Measurements from ENCODE around the gene DHRSX.
"Not testable (repeated sequence)": the region's sequence is repeated elsewhere in the genome, so short reads cannot be mapped to it uniquely, and the experiment has no call there.

DNA sequence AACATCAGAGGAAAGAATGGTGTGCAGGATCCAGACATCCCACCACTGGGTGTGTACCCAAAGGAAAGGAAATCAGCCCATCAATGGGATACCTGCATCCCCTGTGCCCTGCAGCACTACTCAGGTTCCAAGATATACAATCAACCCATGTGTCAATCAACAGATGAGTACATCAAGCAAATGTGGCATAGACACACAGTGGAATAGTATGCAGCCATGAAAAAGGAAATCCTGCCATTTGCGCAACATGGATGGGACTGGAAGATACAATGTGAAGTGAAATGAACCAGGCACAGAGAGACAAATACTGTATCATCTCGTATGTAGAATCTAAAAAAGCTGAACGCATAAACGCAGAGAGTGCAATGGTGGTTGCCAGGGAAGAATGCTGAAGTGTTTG lies 30.9 kb downstream of the DHRSX start:
- TF ChIP-seq, protein P1, sequence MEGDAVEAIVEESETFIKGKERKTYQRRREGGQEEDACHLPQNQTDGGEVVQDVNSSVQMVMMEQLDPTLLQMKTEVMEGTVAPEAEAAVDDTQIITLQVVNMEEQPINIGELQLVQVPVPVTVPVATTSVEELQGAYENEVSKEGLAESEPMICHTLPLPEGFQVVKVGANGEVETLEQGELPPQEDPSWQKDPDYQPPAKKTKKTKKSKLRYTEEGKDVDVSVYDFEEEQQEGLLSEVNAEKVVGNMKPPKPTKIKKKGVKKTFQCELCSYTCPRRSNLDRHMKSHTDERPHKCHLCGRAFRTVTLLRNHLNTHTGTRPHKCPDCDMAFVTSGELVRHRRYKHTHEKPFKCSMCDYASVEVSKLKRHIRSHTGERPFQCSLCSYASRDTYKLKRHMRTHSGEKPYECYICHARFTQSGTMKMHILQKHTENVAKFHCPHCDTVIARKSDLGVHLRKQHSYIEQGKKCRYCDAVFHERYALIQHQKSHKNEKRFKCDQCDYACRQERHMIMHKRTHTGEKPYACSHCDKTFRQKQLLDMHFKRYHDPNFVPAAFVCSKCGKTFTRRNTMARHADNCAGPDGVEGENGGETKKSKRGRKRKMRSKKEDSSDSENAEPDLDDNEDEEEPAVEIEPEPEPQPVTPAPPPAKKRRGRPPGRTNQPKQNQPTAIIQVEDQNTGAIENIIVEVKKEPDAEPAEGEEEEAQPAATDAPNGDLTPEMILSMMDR (IDR thresholded peaks at IDR 0.05), result not testable (repeated sequence)
- TF ChIP-seq POLR2A (IDR thresholded peaks at IDR 0.05), result not testable (repeated sequence)

Measured in prostate gland (tissue), 2 donors.